Ishikawa (cell line): Measurements from ENCODE around the gene PALLD.

ENCODE experiments used
- CEBPB ChIP-seq: IDR thresholded peaks from 2 replicates; pipeline ENCODE4 v1.6.1; 2012
- CREB1 ChIP-seq: IDR thresholded peaks from 2 replicates; pipeline ENCODE4 v1.6.1; 2012; ENCODE audit warnings: low read depth
- EGR1 ChIP-seq: IDR thresholded peaks from 2 replicates; pipeline ENCODE4 v1.6.1; 2012
- EP300 ChIP-seq: IDR thresholded peaks from 2 replicates; pipeline ENCODE4 v1.6.1; 2012; ENCODE audit warnings: borderline replicate concordance
- FOXM1 ChIP-seq: IDR thresholded peaks from 2 replicates; pipeline ENCODE4 v1.6.1; 2012; ENCODE audit warnings: low read depth, borderline replicate concordance
- NFIC ChIP-seq: IDR thresholded peaks from 2 replicates; pipeline ENCODE4 v1.6.1; 2012
- RAD21 ChIP-seq: IDR thresholded peaks from 2 replicates; pipeline ENCODE4 v1.6.1; 2012; ENCODE audit warnings: low read depth
- TAF1 ChIP-seq: IDR thresholded peaks from 2 replicates; pipeline ENCODE4 v1.6.1; 2012; ENCODE audit warnings: low read depth, mild to moderate bottlenecking
- TCF12 ChIP-seq: IDR thresholded peaks from 2 replicates; pipeline ENCODE4 v1.6.1; 2012; ENCODE audit warnings: low read depth
- TEAD4 ChIP-seq: IDR thresholded peaks from 2 replicates; pipeline ENCODE4 v1.6.1; 2012
- YY1 ChIP-seq: IDR thresholded peaks from 2 replicates; pipeline ENCODE4 v1.6.1; 2012; ENCODE audit warnings: low read depth
- ZBTB7A ChIP-seq: IDR thresholded peaks from 2 replicates; pipeline ENCODE4 v1.6.1; 2012; ENCODE audit warnings: low read depth
- TF ChIP-seq, protein P1 (sequence below): IDR thresholded peaks from 2 replicates; pipeline ENCODE4 v1.6.1; 2012
- TF ChIP-seq, protein P2 (sequence below): IDR thresholded peaks from 2 replicates; pipeline ENCODE4 v1.6.1; 2012; ENCODE audit warnings: low read depth, mild to moderate bottlenecking
- TF ChIP-seq, protein P3 (sequence below): IDR thresholded peaks from 2 replicates; pipeline ENCODE4 v1.6.1; 2012

The PALLD gene

DNA sequence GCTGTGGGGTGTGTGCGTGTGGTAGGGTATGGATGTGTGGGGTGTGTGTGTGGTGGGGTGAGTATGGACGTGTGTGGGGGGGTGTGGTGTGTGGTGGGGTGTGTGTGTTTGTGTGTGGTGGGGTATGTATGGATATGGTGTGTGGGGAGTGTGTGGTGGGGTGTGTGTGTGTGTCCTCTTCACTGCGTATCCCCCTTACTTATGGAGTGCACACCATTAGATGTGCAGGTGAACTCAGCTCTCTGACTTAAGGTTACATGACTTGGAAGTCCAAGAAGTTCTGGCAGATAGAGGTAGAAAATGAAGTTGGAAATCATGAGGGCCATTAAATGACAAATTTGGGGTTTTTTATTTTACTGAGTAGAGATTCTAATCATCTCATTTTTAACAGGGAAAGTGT lies 182.5 kb downstream of the PALLD start:
- TF ChIP-seq NFIC (no peak), TCF12 (no peak), RAD21 (no peak), TEAD4 (no peak), CEBPB (no peak), ZBTB7A (no peak), CREB1 (no peak), EGR1 (no peak), TAF1 (no peak), EP300 (no peak), FOXM1 (no peak)
- TF ChIP-seq, protein P1, sequence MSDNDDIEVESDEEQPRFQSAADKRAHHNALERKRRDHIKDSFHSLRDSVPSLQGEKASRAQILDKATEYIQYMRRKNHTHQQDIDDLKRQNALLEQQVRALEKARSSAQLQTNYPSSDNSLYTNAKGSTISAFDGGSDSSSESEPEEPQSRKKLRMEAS, result no peak
- TF ChIP-seq, protein P2, sequence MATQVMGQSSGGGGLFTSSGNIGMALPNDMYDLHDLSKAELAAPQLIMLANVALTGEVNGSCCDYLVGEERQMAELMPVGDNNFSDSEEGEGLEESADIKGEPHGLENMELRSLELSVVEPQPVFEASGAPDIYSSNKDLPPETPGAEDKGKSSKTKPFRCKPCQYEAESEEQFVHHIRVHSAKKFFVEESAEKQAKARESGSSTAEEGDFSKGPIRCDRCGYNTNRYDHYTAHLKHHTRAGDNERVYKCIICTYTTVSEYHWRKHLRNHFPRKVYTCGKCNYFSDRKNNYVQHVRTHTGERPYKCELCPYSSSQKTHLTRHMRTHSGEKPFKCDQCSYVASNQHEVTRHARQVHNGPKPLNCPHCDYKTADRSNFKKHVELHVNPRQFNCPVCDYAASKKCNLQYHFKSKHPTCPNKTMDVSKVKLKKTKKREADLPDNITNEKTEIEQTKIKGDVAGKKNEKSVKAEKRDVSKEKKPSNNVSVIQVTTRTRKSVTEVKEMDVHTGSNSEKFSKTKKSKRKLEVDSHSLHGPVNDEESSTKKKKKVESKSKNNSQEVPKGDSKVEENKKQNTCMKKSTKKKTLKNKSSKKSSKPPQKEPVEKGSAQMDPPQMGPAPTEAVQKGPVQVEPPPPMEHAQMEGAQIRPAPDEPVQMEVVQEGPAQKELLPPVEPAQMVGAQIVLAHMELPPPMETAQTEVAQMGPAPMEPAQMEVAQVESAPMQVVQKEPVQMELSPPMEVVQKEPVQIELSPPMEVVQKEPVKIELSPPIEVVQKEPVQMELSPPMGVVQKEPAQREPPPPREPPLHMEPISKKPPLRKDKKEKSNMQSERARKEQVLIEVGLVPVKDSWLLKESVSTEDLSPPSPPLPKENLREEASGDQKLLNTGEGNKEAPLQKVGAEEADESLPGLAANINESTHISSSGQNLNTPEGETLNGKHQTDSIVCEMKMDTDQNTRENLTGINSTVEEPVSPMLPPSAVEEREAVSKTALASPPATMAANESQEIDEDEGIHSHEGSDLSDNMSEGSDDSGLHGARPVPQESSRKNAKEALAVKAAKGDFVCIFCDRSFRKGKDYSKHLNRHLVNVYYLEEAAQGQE, result no peak
- TF ChIP-seq, protein P3, sequence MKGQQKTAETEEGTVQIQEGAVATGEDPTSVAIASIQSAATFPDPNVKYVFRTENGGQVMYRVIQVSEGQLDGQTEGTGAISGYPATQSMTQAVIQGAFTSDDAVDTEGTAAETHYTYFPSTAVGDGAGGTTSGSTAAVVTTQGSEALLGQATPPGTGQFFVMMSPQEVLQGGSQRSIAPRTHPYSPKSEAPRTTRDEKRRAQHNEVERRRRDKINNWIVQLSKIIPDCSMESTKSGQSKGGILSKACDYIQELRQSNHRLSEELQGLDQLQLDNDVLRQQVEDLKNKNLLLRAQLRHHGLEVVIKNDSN, result no peak

DNA sequence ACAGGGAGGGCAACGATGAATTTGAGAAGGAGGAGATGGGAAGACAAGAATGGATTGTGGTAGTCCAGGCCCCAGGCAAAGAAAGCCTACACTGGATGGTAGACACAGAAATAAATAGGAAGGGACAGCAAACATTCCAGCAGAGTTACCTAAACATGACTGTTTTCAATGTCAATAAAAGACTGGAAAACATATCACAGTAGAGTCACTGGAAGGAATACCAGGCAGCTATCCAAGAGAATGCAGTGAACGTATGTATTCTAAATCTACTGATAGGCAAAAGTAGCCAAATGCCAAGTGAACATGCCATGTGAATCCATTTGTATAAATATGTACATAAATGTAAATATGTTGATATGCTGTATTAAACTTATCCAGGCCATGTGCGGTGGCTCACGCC lies 183.0 kb downstream of the PALLD start:
- TF ChIP-seq FOXM1 (no peak), YY1 (no peak), TCF12 (no peak), RAD21 (no peak), EP300 (no peak), CREB1 (no peak), TAF1 (no peak)
- TF ChIP-seq, protein P3, result no peak
- TF ChIP-seq, protein P2, result no peak

DNA sequence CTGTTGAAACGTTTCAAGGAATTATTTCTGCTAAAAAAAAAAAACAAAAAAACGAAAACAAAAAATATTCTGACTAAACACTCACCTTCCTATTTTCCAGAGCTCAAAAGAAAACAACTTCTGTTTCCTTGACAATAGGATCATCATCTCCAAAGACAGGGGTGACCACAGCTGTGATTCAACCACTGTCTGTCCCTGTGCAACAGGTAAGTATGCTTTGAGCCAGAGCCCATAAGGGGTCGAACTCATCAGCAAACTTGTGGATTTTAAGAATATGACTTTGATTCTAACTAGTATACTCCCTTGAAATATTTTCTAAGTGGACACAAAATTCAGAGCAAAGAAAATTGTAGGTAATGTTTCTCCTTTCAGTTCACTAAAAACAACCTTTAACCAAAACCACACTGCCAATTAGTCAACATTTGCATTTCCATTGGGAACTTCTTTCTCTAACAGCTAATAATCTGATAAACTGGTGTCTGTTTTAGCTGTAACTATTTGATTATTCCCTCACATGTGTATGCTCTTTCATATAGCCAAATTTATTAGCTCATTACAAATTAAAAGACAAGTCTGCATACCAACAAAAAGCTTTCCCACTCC lies 186.1 kb downstream of the PALLD start:
- TF ChIP-seq TAF1, result no peak
- TF ChIP-seq CREB1, result no peak
- no peak for TF ChIP-seq CEBPB
- no peak for TF ChIP-seq EGR1
- TF ChIP-seq FOXM1, result no peak
- TF ChIP-seq, protein P1, result no peak
- no peak for TF ChIP-seq TEAD4

DNA sequence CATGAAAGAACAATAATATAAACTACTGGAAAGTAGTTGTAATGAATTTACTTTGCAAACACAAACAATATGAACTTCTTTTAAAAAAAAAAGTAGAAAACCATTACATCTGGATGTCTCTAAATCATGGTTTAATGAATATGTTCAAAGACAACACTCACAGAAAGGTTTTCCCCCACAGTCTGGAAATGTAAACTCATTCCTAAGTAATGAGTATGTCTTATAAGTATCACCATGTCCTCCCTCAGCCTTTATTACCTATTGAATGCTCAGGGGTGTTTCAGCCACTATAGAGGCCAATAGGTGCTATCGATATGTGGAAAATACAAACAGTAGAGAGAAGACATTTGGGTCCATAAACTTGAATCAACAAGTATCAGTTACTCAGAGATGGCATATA lies 186.7 kb downstream of the PALLD start:
- no peak for TF ChIP-seq TCF12

DNA sequence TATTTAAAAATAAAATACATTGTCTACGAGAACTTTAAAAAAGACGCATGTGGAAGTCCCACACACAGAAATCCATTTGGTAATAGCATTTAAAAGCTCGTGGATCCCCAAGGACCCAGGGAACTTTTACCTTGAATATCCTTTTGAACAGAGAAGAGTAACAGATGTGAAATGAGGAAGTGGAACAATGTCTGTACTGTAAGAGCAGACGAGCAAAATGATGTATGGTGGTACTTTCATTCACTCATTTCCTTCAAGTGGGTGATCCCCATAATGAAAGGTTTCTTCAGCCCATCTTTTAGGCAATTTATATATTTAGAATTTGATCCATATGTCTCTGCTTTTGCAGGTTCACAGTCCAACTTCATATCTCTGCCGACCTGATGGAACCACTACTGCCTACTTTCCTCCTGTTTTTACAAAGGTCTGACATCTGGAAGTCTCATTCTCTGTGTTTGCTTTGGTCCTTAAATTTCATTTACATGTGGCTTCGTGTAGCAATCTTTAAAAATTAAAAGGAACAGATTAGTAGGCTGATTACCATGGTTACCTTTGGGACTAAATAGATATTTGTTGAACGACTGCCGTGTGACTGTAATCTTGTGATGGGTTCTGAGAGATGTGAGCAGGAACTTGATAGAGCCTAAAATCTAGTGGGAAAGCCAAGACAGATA lies 188.4 kb downstream of the PALLD start:
- TF ChIP-seq CREB1, result no peak
- no peak for TF ChIP-seq CEBPB
- no peak for TF ChIP-seq FOXM1
- TF ChIP-seq, protein P3, result no peak
- TF ChIP-seq RAD21, result no peak
- TF ChIP-seq, protein P1, result no peak
- TF ChIP-seq TAF1, result no peak
- no peak for TF ChIP-seq ZBTB7A
- TF ChIP-seq YY1, result no peak
- TF ChIP-seq TCF12, result no peak

DNA sequence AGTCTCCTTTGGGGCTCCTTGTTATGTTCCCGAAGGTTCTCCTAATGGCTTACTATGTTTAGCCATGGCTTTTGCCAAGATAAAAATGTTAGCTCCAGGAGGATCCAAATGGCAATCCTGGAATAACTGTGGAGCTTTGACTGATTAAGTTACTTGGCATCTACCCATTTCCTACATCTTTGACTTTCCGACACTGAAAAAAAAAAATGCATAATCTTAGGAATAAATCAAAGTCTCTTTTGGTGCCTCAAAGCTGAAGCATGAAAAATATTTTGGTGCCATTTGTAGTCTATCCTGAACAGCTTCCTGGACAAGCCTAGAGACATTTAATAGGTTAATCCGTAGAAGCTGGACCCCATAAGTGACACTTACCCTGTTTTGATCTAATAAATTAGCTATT lies 191.7 kb downstream of the PALLD start:
- TF ChIP-seq EGR1 (no peak), TCF12 (no peak), FOXM1 (no peak), ZBTB7A (no peak), YY1 (no peak), RAD21 (no peak), TAF1 (no peak), TEAD4 (no peak), EP300 (no peak), NFIC (no peak), CEBPB (no peak), CREB1 (no peak)
- TF ChIP-seq, protein P3, result no peak
- TF ChIP-seq, protein P2, result no peak
- TF ChIP-seq, protein P1, result no peak
